GM06990 (cell line): Measurements from ENCODE around the gene CDCA7L.

ENCODE experiments used
- DNase-seq: peaks from one replicate; pipeline ENCODE4 v3.0.0-alpha.2; 2011; ENCODE audit not compliant: insufficient read length; ENCODE audit errors: extremely low read depth
- H3K27me3 ChIP-seq: replicated peaks from 2 replicates; pipeline ENCODE4 v1.6.0; 2011; ENCODE audit warnings: low read length; ENCODE audit not compliant: control insufficient read depth, insufficient read depth
- H3K36me3 ChIP-seq: 2 replicates; pipeline ENCODE4 v1.5.1; 2011; ENCODE audit warnings: low read length; ENCODE audit not compliant: control insufficient read depth, insufficient read depth
- H3K4me3 ChIP-seq: replicated peaks from 2 replicates; pipeline ENCODE4 v1.5.1; 2011; ENCODE audit warnings: low read depth, mild to moderate bottlenecking, control low read depth, low read length
- TF ChIP-seq, protein P1 (sequence below): IDR thresholded peaks from 2 replicates; pipeline ENCODE4 v1.5.1; 2011; ENCODE audit warnings: low read length, control low read depth, mild to moderate bottlenecking, inconsistent platforms; ENCODE audit not compliant: insufficient read depth, poor library complexity, severe bottlenecking

Gene CDCA7L

GRCh38 chr7:21948887-21949540, 3.3 kb upstream of the CDCA7L start:
- Histone ChIP-seq H3K27me3 (no peaks in the 10 kb centered on the region), H3K36me3 (no peaks in the 10 kb centered on the region), H3K4me3 (no peak overlapping the region)
- TF ChIP-seq, protein P1, sequence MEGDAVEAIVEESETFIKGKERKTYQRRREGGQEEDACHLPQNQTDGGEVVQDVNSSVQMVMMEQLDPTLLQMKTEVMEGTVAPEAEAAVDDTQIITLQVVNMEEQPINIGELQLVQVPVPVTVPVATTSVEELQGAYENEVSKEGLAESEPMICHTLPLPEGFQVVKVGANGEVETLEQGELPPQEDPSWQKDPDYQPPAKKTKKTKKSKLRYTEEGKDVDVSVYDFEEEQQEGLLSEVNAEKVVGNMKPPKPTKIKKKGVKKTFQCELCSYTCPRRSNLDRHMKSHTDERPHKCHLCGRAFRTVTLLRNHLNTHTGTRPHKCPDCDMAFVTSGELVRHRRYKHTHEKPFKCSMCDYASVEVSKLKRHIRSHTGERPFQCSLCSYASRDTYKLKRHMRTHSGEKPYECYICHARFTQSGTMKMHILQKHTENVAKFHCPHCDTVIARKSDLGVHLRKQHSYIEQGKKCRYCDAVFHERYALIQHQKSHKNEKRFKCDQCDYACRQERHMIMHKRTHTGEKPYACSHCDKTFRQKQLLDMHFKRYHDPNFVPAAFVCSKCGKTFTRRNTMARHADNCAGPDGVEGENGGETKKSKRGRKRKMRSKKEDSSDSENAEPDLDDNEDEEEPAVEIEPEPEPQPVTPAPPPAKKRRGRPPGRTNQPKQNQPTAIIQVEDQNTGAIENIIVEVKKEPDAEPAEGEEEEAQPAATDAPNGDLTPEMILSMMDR, result no peak
- no peak for DNase-seq

DNA sequence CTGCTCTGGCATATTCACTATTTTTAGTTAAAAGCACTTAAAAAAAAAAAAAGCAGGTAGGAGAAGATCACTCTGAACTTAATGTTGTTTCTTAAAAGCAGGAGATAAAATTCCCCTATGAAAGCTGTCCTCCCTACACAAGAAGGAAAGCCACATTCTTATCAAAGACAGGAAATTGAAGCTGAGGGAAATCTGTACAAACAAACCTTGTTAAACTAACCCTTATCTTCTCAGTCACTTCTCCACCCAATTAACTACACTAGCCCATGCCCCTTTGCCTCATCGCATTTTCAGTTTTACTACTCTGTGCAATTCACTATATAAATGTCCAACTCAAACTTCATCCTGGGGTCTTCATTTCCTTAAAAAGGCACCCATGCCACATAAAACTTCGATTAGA, 2.7 kb upstream of the CDCA7L start:
- H3K27me3 ChIP-seq, result no peaks in the 10 kb centered on the region
- TF ChIP-seq, protein P1, result no peak
- no peaks in the 10 kb centered on the region for H3K36me3 ChIP-seq
- no peak overlapping the region for H3K4me3 ChIP-seq
- no peak for DNase-seq

GRCh38 chr7:21947946-21948345, 2.2 kb upstream of the CDCA7L start:
- TF ChIP-seq, protein P1, result no peak
- no peaks in the 10 kb centered on the region for H3K36me3 ChIP-seq
- H3K27me3 ChIP-seq, result no peaks in the 10 kb centered on the region
- no peak for DNase-seq
- no peak overlapping the region for H3K4me3 ChIP-seq

DNA sequence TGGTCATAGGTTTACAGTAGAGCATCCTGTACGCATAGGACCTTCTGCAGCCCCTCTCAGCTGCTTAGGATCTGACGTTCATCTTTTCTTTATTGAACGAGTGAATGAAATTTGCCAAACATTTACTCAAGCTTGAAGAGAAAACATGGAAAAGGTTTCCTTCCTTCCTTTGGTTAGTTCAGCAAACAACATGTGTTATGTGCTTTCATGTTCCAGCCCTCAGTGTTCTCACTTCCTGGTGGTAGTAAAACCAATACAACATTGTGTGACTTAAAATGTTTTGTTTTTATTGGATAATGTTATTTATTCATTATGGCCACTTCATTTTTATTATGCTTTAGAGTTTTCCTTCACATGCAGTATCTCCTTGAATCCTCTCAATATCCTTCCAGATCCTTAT, 1.4 kb upstream of the CDCA7L start:
- DNase-seq, result no peak
- TF ChIP-seq, protein P1, result no peak
- no peak overlapping the region for H3K4me3 ChIP-seq
- no peaks in the 10 kb centered on the region for H3K36me3 ChIP-seq
- H3K27me3 ChIP-seq, result no peaks in the 10 kb centered on the region

- Histone ChIP-seq H3K4me3 (peak overlapping the region; percentile 73), H3K36me3 (no peaks in the 10 kb centered on the region), H3K27me3 (no peaks in the 10 kb centered on the region)
- DNase-seq, result no peak
- TF ChIP-seq, protein P1, result no peak
Observed at GRCh38 chr7:21946222-21946709, 567 bp upstream of the CDCA7L start.
